HL-60 (cell line): Measurements from ENCODE around the gene CIB4.
A peak's percentile ranks its signal among the peaks of the same experiment; 100 is the strongest.

Source experiments
- DNase-seq, 2 experiments: peaks; one replicate each; pipeline ENCODE4 v3.0.0-alpha.2; 2010 to 2020; ENCODE audit warnings: low read depth in 1 of 2, low spot score in 1 of 2
- H3K27ac ChIP-seq: fragments of 250-450 bp; sonication (Bioruptor Pico); replicated peaks from 2 replicates; pipeline ENCODE4 v1.5.1; 2020; ENCODE audit warnings: mild to moderate bottlenecking, moderate library complexity
- H3K27me3 ChIP-seq: fragments of 250-450 bp; sonication (Bioruptor Pico); 2 replicates; pipeline ENCODE4 v1.5.1; 2021; ENCODE audit warnings: mild to moderate bottlenecking, moderate library complexity; ENCODE audit not compliant: insufficient read depth, poor library complexity, severe bottlenecking
- H3K4me3 ChIP-seq: replicated peaks from 2 replicates; pipeline ENCODE4 v1.5.1; 2011; ENCODE audit warnings: mild to moderate bottlenecking, control low read depth, low read length; ENCODE audit not compliant: insufficient read depth
- GABPA ChIP-seq: IDR thresholded peaks from 2 replicates; pipeline ENCODE4 v1.6.1; 2012; ENCODE audit warnings: low read depth
- POLR2AphosphoS5 ChIP-seq: IDR thresholded peaks from 2 replicates; pipeline ENCODE4 v1.6.1; 2012; ENCODE audit warnings: low read depth
- SPI1 ChIP-seq: IDR thresholded peaks from 2 replicates; pipeline ENCODE4 v1.6.1; 2012; ENCODE audit warnings: low read depth, mild to moderate bottlenecking, borderline replicate concordance
- TF ChIP-seq, protein P1 (sequence below): IDR thresholded peaks from one replicate; pipeline ENCODE4 v1.5.1; 2011; ENCODE audit warnings: low read length, control low read depth, inconsistent platforms; ENCODE audit not compliant: insufficient read depth
- TF ChIP-seq, protein P2 (sequence below): IDR thresholded peaks from 2 replicates; pipeline ENCODE4 v1.6.1; 2012; ENCODE audit warnings: low read depth; ENCODE audit not compliant: insufficient replicate concordance

CIB4 gene

DNA sequence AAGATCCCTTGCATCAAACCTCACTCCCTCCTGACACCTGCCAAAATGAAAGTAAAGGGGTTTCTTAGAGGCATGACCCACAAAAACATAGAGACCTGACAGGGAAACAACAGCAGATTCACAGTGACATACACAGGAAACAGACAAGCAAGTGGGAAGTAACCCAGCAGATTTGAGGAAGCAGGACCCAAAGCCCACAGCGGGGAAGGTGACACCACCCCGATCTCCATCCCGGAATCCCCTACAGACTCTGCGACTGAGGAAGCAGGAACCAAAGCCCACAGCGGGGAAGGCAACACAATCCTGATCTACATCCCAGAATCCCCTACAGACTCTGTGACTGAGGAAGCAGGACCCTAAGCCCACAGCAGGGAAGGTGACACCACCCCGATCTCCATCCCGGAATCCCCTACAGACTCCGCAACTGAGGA lies 21.6 kb downstream of the CIB4 start:
- peak in 1 of 2 experiments; percentile 19 for DNase-seq
- no peaks in the 10 kb centered on the region for H3K27me3 ChIP-seq
- H3K4me3 ChIP-seq: no peak overlapping the region
- TF ChIP-seq, protein P1, sequence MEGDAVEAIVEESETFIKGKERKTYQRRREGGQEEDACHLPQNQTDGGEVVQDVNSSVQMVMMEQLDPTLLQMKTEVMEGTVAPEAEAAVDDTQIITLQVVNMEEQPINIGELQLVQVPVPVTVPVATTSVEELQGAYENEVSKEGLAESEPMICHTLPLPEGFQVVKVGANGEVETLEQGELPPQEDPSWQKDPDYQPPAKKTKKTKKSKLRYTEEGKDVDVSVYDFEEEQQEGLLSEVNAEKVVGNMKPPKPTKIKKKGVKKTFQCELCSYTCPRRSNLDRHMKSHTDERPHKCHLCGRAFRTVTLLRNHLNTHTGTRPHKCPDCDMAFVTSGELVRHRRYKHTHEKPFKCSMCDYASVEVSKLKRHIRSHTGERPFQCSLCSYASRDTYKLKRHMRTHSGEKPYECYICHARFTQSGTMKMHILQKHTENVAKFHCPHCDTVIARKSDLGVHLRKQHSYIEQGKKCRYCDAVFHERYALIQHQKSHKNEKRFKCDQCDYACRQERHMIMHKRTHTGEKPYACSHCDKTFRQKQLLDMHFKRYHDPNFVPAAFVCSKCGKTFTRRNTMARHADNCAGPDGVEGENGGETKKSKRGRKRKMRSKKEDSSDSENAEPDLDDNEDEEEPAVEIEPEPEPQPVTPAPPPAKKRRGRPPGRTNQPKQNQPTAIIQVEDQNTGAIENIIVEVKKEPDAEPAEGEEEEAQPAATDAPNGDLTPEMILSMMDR: no peak
- no peak for TF ChIP-seq POLR2AphosphoS5
- no peak for TF ChIP-seq GABPA
- TF ChIP-seq, protein P2, sequence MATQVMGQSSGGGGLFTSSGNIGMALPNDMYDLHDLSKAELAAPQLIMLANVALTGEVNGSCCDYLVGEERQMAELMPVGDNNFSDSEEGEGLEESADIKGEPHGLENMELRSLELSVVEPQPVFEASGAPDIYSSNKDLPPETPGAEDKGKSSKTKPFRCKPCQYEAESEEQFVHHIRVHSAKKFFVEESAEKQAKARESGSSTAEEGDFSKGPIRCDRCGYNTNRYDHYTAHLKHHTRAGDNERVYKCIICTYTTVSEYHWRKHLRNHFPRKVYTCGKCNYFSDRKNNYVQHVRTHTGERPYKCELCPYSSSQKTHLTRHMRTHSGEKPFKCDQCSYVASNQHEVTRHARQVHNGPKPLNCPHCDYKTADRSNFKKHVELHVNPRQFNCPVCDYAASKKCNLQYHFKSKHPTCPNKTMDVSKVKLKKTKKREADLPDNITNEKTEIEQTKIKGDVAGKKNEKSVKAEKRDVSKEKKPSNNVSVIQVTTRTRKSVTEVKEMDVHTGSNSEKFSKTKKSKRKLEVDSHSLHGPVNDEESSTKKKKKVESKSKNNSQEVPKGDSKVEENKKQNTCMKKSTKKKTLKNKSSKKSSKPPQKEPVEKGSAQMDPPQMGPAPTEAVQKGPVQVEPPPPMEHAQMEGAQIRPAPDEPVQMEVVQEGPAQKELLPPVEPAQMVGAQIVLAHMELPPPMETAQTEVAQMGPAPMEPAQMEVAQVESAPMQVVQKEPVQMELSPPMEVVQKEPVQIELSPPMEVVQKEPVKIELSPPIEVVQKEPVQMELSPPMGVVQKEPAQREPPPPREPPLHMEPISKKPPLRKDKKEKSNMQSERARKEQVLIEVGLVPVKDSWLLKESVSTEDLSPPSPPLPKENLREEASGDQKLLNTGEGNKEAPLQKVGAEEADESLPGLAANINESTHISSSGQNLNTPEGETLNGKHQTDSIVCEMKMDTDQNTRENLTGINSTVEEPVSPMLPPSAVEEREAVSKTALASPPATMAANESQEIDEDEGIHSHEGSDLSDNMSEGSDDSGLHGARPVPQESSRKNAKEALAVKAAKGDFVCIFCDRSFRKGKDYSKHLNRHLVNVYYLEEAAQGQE: no peak
- TF ChIP-seq SPI1: no peak
- no peak overlapping the region for H3K27ac ChIP-seq

DNA sequence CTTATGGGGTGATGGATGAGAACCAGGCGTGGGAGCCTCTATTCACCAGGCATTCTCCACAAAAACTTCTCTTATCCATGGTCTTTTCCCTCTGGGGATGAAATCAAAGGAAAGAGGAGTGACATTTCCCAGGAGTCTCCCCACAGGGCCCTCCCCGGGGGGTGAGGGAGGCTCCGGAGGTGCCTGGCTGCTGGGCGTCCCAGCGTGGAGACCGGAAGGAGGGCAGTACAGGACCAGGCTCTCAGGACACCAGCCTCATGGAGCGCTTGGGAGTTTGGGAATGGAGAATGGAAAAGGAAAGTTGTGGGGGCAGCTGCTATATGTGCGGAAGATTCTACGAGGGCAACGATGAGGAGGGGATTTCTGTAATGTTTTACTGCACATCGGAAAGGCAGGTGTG lies 22.1 kb downstream of the CIB4 start:
- Histone ChIP-seq H3K27ac (no peak overlapping the region), H3K27me3 (no peaks in the 10 kb centered on the region), H3K4me3 (no peak overlapping the region)
- TF ChIP-seq GABPA: no peak
- TF ChIP-seq, protein P1: no peak
- no peak for TF ChIP-seq POLR2AphosphoS5
- DNase-seq: no peak

DNA sequence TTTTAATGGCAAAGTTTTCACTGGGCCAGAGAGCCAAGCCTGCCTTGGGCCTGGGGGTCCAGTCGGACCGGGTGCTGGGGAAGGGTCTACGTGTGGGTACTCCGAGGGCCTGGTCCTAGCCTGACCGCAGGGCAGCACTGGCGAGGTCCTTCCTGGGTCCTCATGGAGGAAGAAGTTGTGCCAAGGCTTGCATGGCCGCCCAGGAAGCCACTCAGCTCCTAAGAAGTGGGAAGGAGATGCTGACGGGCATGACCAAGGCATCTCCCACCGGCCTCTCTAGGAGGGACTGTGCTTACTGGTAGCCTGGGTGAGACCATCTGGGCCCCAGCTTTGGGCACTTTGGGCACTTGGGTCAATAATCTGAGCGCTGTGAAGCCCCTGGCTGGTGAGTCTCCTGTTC lies 22.6 kb downstream of the CIB4 start:
- no peak overlapping the region for H3K27ac ChIP-seq
- H3K27me3 ChIP-seq: no peaks in the 10 kb centered on the region
- no peak overlapping the region for H3K4me3 ChIP-seq
- DNase-seq: no peak
- TF ChIP-seq, protein P1: no peak
- TF ChIP-seq, protein P2: no peak
- TF ChIP-seq SPI1 (no peak), GABPA (no peak), POLR2AphosphoS5 (no peak)

DNA sequence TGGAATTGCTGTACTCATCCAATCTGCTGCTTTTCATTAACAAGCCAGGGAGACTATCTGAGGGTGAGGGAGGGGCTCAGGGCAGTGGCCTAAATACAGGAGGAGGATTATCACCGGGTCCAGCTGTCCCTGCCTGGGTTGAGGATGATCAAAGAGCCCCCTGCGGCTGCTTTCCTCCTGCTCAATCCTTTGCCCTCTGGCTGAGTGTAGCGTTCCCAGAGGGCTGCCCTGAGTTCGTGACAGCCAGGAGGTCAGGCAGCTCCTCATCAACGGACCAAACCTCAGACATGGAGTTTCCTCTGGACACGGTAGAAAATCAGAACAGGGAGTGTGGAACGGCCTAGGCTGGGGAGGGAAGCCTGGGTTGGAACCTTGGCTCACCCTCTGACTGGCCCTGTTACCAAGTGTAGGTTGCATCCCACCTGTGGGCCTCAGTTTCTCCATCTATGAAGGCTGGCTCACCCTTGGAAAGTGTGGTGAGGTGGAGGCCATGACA lies 23.5 kb downstream of the CIB4 start:
- DNase-seq: no peak
- TF ChIP-seq, protein P1: no peak
- TF ChIP-seq, protein P2: no peak
- TF ChIP-seq POLR2AphosphoS5: no peak
- TF ChIP-seq SPI1: no peak
- no peak for TF ChIP-seq GABPA
- Histone ChIP-seq H3K27ac (no peak overlapping the region), H3K27me3 (no peaks in the 10 kb centered on the region), H3K4me3 (no peak overlapping the region)
